ENCODE data around the gene GRWD1. TPM values are rescaled to one million over a fixed set of nuclear protein-coding genes. Genes with fewer than 3 reads are reported as not detected.
A peak's percentile ranks its signal among the peaks of the same experiment; 100 is the strongest.

Gene GRWD1
- total and polyA plus RNA-seq, 2 of the 13 experiments (the other 11 are each of a cell fraction or from before 2014, with no cell fraction given) = 10.8 to 46.6 TPM

- TF ChIP-seq HNF1A (IDR thresholded peaks at IDR 0.05; ENCODE audit: low read depth) (no peak), HNF1A (CRISPR knock-in tag; IDR thresholded peaks at IDR 0.05; ENCODE audit: borderline replicate concordance) (no peak), PAX8 (CRISPR knock-in tag; IDR thresholded peaks at IDR 0.05; ENCODE audit: borderline replicate concordance) (no peak), ELF3 (CRISPR knock-in tag; IDR thresholded peaks at IDR 0.05) (peak; percentile 42; the same call in 1 of the 2 replicates), ZNF782 (CRISPR knock-in tag; IDR thresholded peaks at IDR 0.05; ENCODE audit: borderline replicate concordance) (no peak), SUZ12 (IDR thresholded peaks at IDR 0.05; ENCODE audit: low read depth, low read length) (peak; percentile 73), ZNF337 (CRISPR knock-in tag; IDR thresholded peaks at IDR 0.05; ENCODE audit: borderline replicate concordance, low read depth) (no peak), TGIF2 (CRISPR knock-in tag; IDR thresholded peaks at IDR 0.05) (no peak), PRDM10 (CRISPR knock-in tag; IDR thresholded peaks at IDR 0.05; ENCODE audit: low read depth) (peak; percentile 93), ERF (CRISPR knock-in tag; IDR thresholded peaks at IDR 0.05) (no peak), RARA (CRISPR knock-in tag; IDR thresholded peaks at IDR 0.05) (no peak), ZNF572 (CRISPR knock-in tag; IDR thresholded peaks at IDR 0.05) (no peak), POLR2AphosphoS5 (IDR thresholded peaks at IDR 0.05; ENCODE audit: low read depth, low read length) (no peak), GTF2F1 (IDR thresholded peaks at IDR 0.05; ENCODE audit: low read length) (no peak), ZFP90 (CRISPR knock-in tag; IDR thresholded peaks at IDR 0.05; ENCODE audit: borderline replicate concordance) (no peak), ZNF777 (CRISPR knock-in tag; IDR thresholded peaks at IDR 0.05) (no peak), ZNF780A (CRISPR knock-in tag; IDR thresholded peaks at IDR 0.05) (no peak), ETV5 (CRISPR knock-in tag; IDR thresholded peaks at IDR 0.05; ENCODE audit: borderline replicate concordance) (0 out of 2 replicates have a peak, but pooled peaks have one; percentile 16), TBL1XR1 (IDR thresholded peaks at IDR 0.05; ENCODE audit: borderline replicate concordance, low read length, partially characterized antibody) (no peak), ZNF10 (CRISPR knock-in tag; IDR thresholded peaks at IDR 0.05; ENCODE audit: borderline replicate concordance, low read depth) (no peak)
Observed at GRCh38 chr19:48403606-48404005, 42.2 kb upstream of the GRWD1 start (continued).

Measured in HepG2 (cell line).